ENCODE results near the gene RAB40A. TPM values are rescaled to one million over a fixed set of nuclear protein-coding genes. Genes with fewer than 3 reads are reported as not detected.

The RAB40A gene
- total RNA-seq, 1 experiment from 2014 or later = 0.17 TPM

DNA sequence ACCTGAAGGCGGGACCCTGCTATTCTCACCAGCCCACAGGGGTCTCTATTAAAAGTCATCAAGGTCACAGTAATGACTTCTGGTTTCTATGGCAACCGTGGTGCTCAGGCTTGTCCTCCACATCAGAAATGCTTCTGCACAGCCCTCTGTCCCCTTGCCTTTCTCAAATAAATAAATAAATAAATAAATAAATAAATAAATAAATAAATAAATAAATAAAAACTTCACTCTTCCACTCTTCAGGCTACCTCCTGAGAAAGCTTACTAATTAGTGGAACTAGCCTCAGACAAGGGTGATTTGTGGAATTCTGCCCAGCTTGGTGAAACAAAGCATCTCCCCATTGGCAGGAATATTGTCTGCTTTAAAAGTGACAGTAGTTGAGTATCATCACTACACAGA is 5.5 kb upstream of the RAB40A start (continued):
- TF ChIP-seq, protein P1, sequence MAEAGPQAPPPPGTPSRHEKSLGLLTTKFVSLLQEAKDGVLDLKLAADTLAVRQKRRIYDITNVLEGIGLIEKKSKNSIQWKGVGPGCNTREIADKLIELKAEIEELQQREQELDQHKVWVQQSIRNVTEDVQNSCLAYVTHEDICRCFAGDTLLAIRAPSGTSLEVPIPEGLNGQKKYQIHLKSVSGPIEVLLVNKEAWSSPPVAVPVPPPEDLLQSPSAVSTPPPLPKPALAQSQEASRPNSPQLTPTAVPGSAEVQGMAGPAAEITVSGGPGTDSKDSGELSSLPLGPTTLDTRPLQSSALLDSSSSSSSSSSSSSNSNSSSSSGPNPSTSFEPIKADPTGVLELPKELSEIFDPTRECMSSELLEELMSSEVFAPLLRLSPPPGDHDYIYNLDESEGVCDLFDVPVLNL (CRISPR knock-in tag; IDR thresholded peaks at IDR 0.05; ENCODE audit: borderline replicate concordance, low read depth) = no peak
- TF ChIP-seq KAT7 (CRISPR knock-in tag; IDR thresholded peaks at IDR 0.05; ENCODE audit: borderline replicate concordance) (no peak), ZNF219 (CRISPR knock-in tag; IDR thresholded peaks at IDR 0.05; ENCODE audit: borderline replicate concordance) (no peak), CBFB (CRISPR knock-in tag; IDR thresholded peaks at IDR 0.05; ENCODE audit: low read depth) (no peak)
- TF ChIP-seq, protein P2, sequence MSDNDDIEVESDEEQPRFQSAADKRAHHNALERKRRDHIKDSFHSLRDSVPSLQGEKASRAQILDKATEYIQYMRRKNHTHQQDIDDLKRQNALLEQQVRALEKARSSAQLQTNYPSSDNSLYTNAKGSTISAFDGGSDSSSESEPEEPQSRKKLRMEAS (CRISPR knock-in tag; IDR thresholded peaks at IDR 0.05) = no peak

DNA sequence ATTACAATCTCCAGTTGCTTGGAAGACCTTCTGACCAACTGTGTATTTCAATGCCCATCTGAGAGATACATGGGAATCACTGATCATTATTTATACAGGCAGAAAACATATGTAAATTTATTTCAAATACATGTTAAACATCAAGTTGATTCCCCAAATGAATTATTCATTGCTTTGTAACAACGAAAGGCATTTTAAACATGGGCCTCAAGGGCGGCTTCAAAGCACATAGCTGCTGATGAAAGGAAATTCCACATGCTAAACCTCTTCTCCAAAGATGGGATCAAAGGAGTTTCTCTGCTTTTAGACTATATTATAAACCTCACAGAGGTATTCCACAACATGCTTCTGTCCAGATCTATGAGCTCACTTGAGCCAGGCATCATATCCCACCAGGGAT is 4.3 kb upstream of the RAB40A start:
- no peaks in the 10 kb centered on the region for H3K9me3 Mint-ChIP-seq
- ChIA-PET CTCF (no interaction called here), POLR2A (no interaction called here)
- no peaks in the 10 kb centered on the region for H3K4me1 Mint-ChIP-seq
- ATAC-seq (no peak), DNase-seq (ENCODE audit: low spot score) (no peak)
- H3K27me3 Mint-ChIP-seq (ENCODE audit: low read depth) = peaks cover 8% of the 10 kb centered on the region
- H3K27ac Mint-ChIP-seq = no peak overlapping the region
- H3K4me3 Mint-ChIP-seq = no peak overlapping the region
- TF ChIP-seq ZNF317 (CRISPR knock-in tag; IDR thresholded peaks at IDR 0.05; ENCODE audit: borderline replicate concordance, low read depth) = no peak
- TF ChIP-seq HMGA2 (CRISPR knock-in tag; IDR thresholded peaks at IDR 0.05) = no peak
- TF ChIP-seq ZNF121 (CRISPR knock-in tag; IDR thresholded peaks at IDR 0.05) = no peak
- no peak for TF ChIP-seq CBFB (CRISPR knock-in tag; IDR thresholded peaks at IDR 0.05; ENCODE audit: low read depth)
- TF ChIP-seq, protein P3, sequence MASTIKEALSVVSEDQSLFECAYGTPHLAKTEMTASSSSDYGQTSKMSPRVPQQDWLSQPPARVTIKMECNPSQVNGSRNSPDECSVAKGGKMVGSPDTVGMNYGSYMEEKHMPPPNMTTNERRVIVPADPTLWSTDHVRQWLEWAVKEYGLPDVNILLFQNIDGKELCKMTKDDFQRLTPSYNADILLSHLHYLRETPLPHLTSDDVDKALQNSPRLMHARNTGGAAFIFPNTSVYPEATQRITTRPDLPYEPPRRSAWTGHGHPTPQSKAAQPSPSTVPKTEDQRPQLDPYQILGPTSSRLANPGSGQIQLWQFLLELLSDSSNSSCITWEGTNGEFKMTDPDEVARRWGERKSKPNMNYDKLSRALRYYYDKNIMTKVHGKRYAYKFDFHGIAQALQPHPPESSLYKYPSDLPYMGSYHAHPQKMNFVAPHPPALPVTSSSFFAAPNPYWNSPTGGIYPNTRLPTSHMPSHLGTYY (CRISPR knock-in tag; IDR thresholded peaks at IDR 0.05) = no peak
- TF ChIP-seq, protein P4, sequence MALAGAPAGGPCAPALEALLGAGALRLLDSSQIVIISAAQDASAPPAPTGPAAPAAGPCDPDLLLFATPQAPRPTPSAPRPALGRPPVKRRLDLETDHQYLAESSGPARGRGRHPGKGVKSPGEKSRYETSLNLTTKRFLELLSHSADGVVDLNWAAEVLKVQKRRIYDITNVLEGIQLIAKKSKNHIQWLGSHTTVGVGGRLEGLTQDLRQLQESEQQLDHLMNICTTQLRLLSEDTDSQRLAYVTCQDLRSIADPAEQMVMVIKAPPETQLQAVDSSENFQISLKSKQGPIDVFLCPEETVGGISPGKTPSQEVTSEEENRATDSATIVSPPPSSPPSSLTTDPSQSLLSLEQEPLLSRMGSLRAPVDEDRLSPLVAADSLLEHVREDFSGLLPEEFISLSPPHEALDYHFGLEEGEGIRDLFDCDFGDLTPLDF (CRISPR knock-in tag; IDR thresholded peaks at IDR 0.05) = no peak
- no peak for TF ChIP-seq ZNF219 (CRISPR knock-in tag; IDR thresholded peaks at IDR 0.05; ENCODE audit: borderline replicate concordance)
- TF ChIP-seq, protein P5, sequence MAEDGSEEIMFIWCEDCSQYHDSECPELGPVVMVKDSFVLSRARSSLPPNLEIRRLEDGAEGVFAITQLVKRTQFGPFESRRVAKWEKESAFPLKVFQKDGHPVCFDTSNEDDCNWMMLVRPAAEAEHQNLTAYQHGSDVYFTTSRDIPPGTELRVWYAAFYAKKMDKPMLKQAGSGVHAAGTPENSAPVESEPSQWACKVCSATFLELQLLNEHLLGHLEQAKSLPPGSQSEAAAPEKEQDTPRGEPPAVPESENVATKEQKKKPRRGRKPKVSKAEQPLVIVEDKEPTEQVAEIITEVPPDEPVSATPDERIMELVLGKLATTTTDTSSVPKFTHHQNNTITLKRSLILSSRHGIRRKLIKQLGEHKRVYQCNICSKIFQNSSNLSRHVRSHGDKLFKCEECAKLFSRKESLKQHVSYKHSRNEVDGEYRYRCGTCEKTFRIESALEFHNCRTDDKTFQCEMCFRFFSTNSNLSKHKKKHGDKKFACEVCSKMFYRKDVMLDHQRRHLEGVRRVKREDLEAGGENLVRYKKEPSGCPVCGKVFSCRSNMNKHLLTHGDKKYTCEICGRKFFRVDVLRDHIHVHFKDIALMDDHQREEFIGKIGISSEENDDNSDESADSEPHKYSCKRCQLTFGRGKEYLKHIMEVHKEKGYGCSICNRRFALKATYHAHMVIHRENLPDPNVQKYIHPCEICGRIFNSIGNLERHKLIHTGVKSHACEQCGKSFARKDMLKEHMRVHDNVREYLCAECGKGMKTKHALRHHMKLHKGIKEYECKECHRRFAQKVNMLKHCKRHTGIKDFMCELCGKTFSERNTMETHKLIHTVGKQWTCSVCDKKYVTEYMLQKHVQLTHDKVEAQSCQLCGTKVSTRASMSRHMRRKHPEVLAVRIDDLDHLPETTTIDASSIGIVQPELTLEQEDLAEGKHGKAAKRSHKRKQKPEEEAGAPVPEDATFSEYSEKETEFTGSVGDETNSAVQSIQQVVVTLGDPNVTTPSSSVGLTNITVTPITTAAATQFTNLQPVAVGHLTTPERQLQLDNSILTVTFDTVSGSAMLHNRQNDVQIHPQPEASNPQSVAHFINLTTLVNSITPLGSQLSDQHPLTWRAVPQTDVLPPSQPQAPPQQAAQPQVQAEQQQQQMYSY (CRISPR knock-in tag; IDR thresholded peaks at IDR 0.05) = no peak
- no peak for TF ChIP-seq ATF1 (CRISPR knock-in tag; IDR thresholded peaks at IDR 0.05)
- TF ChIP-seq NR1H2 (CRISPR knock-in tag; IDR thresholded peaks at IDR 0.05) = no peak
- TF ChIP-seq TCF7 (CRISPR knock-in tag; IDR thresholded peaks at IDR 0.05; ENCODE audit: low read depth) = no peak
- TF ChIP-seq, protein P6, sequence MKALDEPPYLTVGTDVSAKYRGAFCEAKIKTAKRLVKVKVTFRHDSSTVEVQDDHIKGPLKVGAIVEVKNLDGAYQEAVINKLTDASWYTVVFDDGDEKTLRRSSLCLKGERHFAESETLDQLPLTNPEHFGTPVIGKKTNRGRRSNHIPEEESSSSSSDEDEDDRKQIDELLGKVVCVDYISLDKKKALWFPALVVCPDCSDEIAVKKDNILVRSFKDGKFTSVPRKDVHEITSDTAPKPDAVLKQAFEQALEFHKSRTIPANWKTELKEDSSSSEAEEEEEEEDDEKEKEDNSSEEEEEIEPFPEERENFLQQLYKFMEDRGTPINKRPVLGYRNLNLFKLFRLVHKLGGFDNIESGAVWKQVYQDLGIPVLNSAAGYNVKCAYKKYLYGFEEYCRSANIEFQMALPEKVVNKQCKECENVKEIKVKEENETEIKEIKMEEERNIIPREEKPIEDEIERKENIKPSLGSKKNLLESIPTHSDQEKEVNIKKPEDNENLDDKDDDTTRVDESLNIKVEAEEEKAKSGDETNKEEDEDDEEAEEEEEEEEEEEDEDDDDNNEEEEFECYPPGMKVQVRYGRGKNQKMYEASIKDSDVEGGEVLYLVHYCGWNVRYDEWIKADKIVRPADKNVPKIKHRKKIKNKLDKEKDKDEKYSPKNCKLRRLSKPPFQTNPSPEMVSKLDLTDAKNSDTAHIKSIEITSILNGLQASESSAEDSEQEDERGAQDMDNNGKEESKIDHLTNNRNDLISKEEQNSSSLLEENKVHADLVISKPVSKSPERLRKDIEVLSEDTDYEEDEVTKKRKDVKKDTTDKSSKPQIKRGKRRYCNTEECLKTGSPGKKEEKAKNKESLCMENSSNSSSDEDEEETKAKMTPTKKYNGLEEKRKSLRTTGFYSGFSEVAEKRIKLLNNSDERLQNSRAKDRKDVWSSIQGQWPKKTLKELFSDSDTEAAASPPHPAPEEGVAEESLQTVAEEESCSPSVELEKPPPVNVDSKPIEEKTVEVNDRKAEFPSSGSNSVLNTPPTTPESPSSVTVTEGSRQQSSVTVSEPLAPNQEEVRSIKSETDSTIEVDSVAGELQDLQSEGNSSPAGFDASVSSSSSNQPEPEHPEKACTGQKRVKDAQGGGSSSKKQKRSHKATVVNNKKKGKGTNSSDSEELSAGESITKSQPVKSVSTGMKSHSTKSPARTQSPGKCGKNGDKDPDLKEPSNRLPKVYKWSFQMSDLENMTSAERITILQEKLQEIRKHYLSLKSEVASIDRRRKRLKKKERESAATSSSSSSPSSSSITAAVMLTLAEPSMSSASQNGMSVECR (CRISPR knock-in tag; IDR thresholded peaks at IDR 0.05; ENCODE audit: borderline replicate concordance) = no peak
- TF ChIP-seq, protein P7, sequence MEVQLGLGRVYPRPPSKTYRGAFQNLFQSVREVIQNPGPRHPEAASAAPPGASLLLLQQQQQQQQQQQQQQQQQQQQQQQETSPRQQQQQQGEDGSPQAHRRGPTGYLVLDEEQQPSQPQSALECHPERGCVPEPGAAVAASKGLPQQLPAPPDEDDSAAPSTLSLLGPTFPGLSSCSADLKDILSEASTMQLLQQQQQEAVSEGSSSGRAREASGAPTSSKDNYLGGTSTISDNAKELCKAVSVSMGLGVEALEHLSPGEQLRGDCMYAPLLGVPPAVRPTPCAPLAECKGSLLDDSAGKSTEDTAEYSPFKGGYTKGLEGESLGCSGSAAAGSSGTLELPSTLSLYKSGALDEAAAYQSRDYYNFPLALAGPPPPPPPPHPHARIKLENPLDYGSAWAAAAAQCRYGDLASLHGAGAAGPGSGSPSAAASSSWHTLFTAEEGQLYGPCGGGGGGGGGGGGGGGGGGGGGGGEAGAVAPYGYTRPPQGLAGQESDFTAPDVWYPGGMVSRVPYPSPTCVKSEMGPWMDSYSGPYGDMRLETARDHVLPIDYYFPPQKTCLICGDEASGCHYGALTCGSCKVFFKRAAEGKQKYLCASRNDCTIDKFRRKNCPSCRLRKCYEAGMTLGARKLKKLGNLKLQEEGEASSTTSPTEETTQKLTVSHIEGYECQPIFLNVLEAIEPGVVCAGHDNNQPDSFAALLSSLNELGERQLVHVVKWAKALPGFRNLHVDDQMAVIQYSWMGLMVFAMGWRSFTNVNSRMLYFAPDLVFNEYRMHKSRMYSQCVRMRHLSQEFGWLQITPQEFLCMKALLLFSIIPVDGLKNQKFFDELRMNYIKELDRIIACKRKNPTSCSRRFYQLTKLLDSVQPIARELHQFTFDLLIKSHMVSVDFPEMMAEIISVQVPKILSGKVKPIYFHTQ (CRISPR knock-in tag; IDR thresholded peaks at IDR 0.05) = no peak
- TF ChIP-seq, protein P1 (CRISPR knock-in tag; IDR thresholded peaks at IDR 0.05; ENCODE audit: borderline replicate concordance, low read depth) = no peak
- no peaks in the 10 kb centered on the region for H3K36me3 Mint-ChIP-seq

Measured in WTC11 (cell line).